Ishikawa (cell line): Measurements from ENCODE around the gene OR2AE1.

Experiments used
- CEBPB ChIP-seq: IDR thresholded peaks from 2 replicates; pipeline ENCODE4 v1.6.1; 2012
- CREB1 ChIP-seq: IDR thresholded peaks from 2 replicates; pipeline ENCODE4 v1.6.1; 2012; ENCODE audit warnings: low read depth
- EGR1 ChIP-seq: IDR thresholded peaks from 2 replicates; pipeline ENCODE4 v1.6.1; 2012
- EP300 ChIP-seq: IDR thresholded peaks from 2 replicates; pipeline ENCODE4 v1.6.1; 2012; ENCODE audit warnings: borderline replicate concordance
- FOXM1 ChIP-seq: IDR thresholded peaks from 2 replicates; pipeline ENCODE4 v1.6.1; 2012; ENCODE audit warnings: low read depth, borderline replicate concordance
- MAX ChIP-seq: IDR thresholded peaks from 2 replicates; pipeline ENCODE4 v1.6.1; 2012
- NFIC ChIP-seq: IDR thresholded peaks from 2 replicates; pipeline ENCODE4 v1.6.1; 2012
- RAD21 ChIP-seq: IDR thresholded peaks from 2 replicates; pipeline ENCODE4 v1.6.1; 2012; ENCODE audit warnings: low read depth
- REST ChIP-seq: IDR thresholded peaks from 2 replicates; pipeline ENCODE4 v1.6.1; 2012; ENCODE audit warnings: low read depth, mild to moderate bottlenecking
- TAF1 ChIP-seq: IDR thresholded peaks from 2 replicates; pipeline ENCODE4 v1.6.1; 2012; ENCODE audit warnings: low read depth, mild to moderate bottlenecking
- TCF12 ChIP-seq: IDR thresholded peaks from 2 replicates; pipeline ENCODE4 v1.6.1; 2012; ENCODE audit warnings: low read depth
- TEAD4 ChIP-seq: IDR thresholded peaks from 2 replicates; pipeline ENCODE4 v1.6.1; 2012
- USF1 ChIP-seq: IDR thresholded peaks from 2 replicates; pipeline ENCODE4 v1.6.1; 2012
- YY1 ChIP-seq: IDR thresholded peaks from 2 replicates; pipeline ENCODE4 v1.6.1; 2012; ENCODE audit warnings: low read depth
- ZBTB7A ChIP-seq: IDR thresholded peaks from 2 replicates; pipeline ENCODE4 v1.6.1; 2012; ENCODE audit warnings: low read depth

The OR2AE1 gene

GRCh38 chr7:99831595-99831994 lies 45.2 kb downstream of the OR2AE1 start:
- TF ChIP-seq EGR1 (no peak), FOXM1 (no peak), MAX (no peak), CEBPB (no peak), TEAD4 (no peak), RAD21 (no peak), USF1 (no peak), TCF12 (no peak), REST (no peak), YY1 (no peak), TAF1 (no peak), NFIC (no peak), CREB1 (no peak), EP300 (no peak), ZBTB7A (no peak)

- TF ChIP-seq RAD21: no peak
- TF ChIP-seq CREB1: no peak
- TF ChIP-seq MAX: no peak
- no peak for TF ChIP-seq EP300
- no peak for TF ChIP-seq EGR1
- no peak for TF ChIP-seq NFIC
- TF ChIP-seq TCF12: no peak
- no peak for TF ChIP-seq CEBPB
- TF ChIP-seq ZBTB7A: no peak
- no peak for TF ChIP-seq USF1
- TF ChIP-seq YY1: no peak
- no peak for TF ChIP-seq TAF1
- TF ChIP-seq FOXM1: no peak
- TF ChIP-seq REST: no peak
Measured at GRCh38 chr7:99829524-99830160, 47.2 kb downstream of the OR2AE1 start.

- no peak for TF ChIP-seq YY1
- TF ChIP-seq FOXM1: no peak
Measured at GRCh38 chr7:99828811-99829210, 48.0 kb downstream of the OR2AE1 start.

- TF ChIP-seq REST: no peak
- no peak for TF ChIP-seq NFIC
- TF ChIP-seq TEAD4: no peak
- no peak for TF ChIP-seq MAX
- TF ChIP-seq FOXM1: no peak
- TF ChIP-seq EP300: no peak
- TF ChIP-seq ZBTB7A: no peak
- no peak for TF ChIP-seq CEBPB
- no peak for TF ChIP-seq USF1
- TF ChIP-seq TAF1: no peak
- no peak for TF ChIP-seq CREB1
- no peak for TF ChIP-seq YY1
- no peak for TF ChIP-seq RAD21
- TF ChIP-seq EGR1: no peak
Measured at GRCh38 chr7:99827040-99827778, 49.6 kb downstream of the OR2AE1 start.
